Prostate gland (tissue), 2 donors: Measurements from ENCODE around the gene FAM50A.

Source experiments
- POLR2AphosphoS5 ChIP-seq: sonication (generic); formaldehyde crosslinking; IDR thresholded peaks from one replicate; pipeline ENCODE4 v1.6.1; 2017; ENCODE audit warnings: antibody characterized with exemption
- TF ChIP-seq, protein P1 (sequence below), 4 experiments: fragments of 200-600 bp in 2 of 4; fragments of 450-650 bp in 2 of 4; sonication (generic) in 2 of 4; IDR thresholded peaks; 1 replicate in 3 of 4; 2 replicates in 1 of 4; pipeline ENCODE4 v1.5.1; 2016 to 2019; ENCODE audit warnings: antibody characterized with exemption in 4 of 4, mild to moderate bottlenecking in 2 of 4, moderate library complexity in 2 of 4

DNA sequence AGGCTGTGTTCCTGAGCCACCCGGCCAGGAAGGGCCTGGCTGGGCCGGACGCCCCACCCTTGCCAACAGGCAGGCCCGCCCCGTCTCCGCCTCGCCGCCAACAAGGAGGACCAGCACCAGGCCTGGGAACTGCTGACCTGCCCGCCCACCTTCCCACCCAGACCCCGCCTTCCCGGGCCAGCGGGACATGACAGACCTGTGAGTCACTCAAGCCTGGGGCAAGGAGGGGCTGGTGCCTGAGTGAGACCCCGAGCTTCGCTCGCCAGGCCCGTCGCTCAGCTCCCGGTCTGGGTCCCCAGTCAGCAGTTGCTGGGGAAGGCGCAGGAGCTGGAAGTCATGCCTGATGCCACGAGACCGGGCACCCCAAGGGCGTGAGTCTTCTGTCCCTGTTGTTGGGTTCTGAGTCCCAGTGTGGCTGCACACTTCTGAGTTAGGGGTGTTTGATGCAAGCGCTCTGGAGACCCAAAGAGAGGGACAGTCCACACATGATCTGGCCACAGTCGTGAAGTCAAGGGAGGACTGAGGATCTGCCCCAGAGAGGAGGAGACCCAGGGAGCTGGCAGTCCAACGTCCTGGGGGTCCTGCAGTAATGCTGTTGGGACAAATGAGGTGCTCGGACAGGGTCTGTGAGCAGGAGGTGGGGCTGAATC is 34.6 kb upstream of the FAM50A start, which contains the start of gene DNASE1L1:
- no peak for TF ChIP-seq POLR2AphosphoS5
- TF ChIP-seq, protein P1, sequence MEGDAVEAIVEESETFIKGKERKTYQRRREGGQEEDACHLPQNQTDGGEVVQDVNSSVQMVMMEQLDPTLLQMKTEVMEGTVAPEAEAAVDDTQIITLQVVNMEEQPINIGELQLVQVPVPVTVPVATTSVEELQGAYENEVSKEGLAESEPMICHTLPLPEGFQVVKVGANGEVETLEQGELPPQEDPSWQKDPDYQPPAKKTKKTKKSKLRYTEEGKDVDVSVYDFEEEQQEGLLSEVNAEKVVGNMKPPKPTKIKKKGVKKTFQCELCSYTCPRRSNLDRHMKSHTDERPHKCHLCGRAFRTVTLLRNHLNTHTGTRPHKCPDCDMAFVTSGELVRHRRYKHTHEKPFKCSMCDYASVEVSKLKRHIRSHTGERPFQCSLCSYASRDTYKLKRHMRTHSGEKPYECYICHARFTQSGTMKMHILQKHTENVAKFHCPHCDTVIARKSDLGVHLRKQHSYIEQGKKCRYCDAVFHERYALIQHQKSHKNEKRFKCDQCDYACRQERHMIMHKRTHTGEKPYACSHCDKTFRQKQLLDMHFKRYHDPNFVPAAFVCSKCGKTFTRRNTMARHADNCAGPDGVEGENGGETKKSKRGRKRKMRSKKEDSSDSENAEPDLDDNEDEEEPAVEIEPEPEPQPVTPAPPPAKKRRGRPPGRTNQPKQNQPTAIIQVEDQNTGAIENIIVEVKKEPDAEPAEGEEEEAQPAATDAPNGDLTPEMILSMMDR (IDR thresholded peaks at IDR 0.05): no peak
